DND-41 (cell line): ENCODE results near the gene PNPLA4.

Experiments
- EZH2 ChIP-seq: IDR thresholded peaks from 3 replicates; pipeline ENCODE4 v1.6.1; 2012; ENCODE audit warnings: borderline replicate concordance, low read depth, mild to moderate bottlenecking, moderate library complexity, low read length, inconsistent platforms; ENCODE audit not compliant: severe bottlenecking
- TF ChIP-seq, protein P1 (sequence below): IDR thresholded peaks from 2 replicates; pipeline ENCODE4 v1.5.1; 2012; ENCODE audit warnings: borderline replicate concordance, low read length, moderate library complexity, mild to moderate bottlenecking; ENCODE audit not compliant: poor library complexity, severe bottlenecking; ENCODE audit errors: extremely low read depth

DNA sequence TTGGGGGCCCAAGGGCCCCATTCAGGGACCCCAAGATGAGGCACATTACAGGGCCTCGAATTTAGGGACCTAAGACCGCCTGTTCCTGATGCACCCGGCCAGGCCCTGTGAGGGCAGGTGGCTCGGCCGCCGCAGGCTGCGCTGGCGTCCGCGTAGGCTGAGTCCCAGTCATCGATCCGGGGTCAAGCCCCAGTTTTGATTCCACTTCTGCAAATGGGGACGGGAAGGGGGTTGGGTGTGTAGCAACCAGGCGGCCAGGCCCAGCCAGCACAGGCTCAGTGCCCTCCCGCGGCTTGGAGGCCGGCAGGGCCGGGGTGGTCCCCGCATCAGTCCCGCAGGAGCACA lies 327 bp downstream of the PNPLA4 start:
- TF ChIP-seq, protein P1, sequence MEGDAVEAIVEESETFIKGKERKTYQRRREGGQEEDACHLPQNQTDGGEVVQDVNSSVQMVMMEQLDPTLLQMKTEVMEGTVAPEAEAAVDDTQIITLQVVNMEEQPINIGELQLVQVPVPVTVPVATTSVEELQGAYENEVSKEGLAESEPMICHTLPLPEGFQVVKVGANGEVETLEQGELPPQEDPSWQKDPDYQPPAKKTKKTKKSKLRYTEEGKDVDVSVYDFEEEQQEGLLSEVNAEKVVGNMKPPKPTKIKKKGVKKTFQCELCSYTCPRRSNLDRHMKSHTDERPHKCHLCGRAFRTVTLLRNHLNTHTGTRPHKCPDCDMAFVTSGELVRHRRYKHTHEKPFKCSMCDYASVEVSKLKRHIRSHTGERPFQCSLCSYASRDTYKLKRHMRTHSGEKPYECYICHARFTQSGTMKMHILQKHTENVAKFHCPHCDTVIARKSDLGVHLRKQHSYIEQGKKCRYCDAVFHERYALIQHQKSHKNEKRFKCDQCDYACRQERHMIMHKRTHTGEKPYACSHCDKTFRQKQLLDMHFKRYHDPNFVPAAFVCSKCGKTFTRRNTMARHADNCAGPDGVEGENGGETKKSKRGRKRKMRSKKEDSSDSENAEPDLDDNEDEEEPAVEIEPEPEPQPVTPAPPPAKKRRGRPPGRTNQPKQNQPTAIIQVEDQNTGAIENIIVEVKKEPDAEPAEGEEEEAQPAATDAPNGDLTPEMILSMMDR = no peak
- TF ChIP-seq EZH2 = no peak
